Transverse colon (tissue), 4 donors: ENCODE data around the gene SEMA6B.

Experiments
- EP300 ChIP-seq: sonication (generic); formaldehyde crosslinking; IDR thresholded peaks from one replicate; pipeline ENCODE4 v1.6.1; 2017; ENCODE audit warnings: antibody characterized with exemption, low read depth
- POLR2A ChIP-seq: fragments of 450-650 bp; IDR thresholded peaks from one replicate; pipeline ENCODE4 v1.6.1; 2016; ENCODE audit warnings: antibody characterized with exemption, mild to moderate bottlenecking, moderate library complexity
- POLR2AphosphoS5 ChIP-seq, 3 donors: sonication (generic); formaldehyde crosslinking; IDR thresholded peaks; one replicate each; pipeline ENCODE4 v1.6.1; 2016; ENCODE audit warnings: antibody characterized with exemption in 3 of 3
- TF ChIP-seq, protein P1 (sequence below), 5 experiments: fragments of 200-600 bp in 3 of 5; fragments of 450-650 bp in 2 of 5; sonication (generic) in 3 of 5; IDR thresholded peaks; 1 replicate in 2 of 5; 2 replicates in 3 of 5; pipeline ENCODE4 v1.5.1; 2016 to 2017; ENCODE audit warnings: antibody characterized with exemption in 5 of 5, inconsistent platforms in 3 of 5, mild to moderate bottlenecking in 2 of 5, moderate library complexity in 1 of 5

DNA sequence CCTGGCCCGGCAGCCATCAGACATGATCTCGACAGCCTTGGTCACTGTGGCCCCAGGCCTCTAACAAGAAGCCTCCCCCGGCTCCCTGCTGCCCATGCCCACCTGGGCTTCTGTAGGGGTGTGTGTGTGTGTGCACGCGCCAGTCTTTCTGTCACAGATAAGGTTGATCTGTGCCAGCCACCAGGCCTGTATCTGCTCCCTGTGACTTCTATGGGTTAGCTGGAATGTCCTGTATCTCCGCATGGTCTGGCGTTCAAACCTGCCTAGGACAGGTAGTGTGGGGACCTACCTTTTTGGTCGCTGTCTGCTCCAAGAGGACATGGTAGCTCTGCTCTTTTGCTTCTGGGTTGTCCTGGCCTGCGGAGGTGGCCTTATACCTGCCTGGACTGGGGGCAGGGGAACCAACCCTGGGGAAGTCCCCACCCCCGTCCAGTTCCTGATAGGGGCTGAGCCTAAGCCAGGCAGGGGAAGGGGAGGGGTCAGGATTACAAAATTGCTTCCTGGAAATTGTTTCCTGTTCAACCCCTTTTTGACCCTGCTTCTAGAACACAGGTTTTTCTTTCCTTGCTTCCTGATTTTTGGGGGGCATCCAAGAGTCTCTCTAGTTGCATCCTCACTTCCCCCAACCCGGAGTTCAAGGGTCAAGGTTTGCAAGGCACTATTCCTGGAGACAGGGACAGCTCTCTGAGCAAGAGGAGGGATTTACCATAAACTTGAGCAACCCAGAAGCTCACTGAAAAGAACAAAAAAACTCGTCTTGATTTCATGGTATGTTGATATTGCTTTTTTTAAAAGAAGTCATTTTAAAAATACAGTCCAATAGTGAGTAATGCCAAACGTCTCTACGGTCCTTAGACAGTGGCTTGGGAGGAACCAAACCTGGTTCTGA is 19.5 kb downstream of the SEMA6B start, which contains the start of gene LRG1:
- TF ChIP-seq, protein P1, sequence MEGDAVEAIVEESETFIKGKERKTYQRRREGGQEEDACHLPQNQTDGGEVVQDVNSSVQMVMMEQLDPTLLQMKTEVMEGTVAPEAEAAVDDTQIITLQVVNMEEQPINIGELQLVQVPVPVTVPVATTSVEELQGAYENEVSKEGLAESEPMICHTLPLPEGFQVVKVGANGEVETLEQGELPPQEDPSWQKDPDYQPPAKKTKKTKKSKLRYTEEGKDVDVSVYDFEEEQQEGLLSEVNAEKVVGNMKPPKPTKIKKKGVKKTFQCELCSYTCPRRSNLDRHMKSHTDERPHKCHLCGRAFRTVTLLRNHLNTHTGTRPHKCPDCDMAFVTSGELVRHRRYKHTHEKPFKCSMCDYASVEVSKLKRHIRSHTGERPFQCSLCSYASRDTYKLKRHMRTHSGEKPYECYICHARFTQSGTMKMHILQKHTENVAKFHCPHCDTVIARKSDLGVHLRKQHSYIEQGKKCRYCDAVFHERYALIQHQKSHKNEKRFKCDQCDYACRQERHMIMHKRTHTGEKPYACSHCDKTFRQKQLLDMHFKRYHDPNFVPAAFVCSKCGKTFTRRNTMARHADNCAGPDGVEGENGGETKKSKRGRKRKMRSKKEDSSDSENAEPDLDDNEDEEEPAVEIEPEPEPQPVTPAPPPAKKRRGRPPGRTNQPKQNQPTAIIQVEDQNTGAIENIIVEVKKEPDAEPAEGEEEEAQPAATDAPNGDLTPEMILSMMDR (IDR thresholded peaks at IDR 0.05) = no peak
- TF ChIP-seq EP300 (no peak), POLR2A (peak; percentile 81), POLR2AphosphoS5 (IDR thresholded peaks at IDR 0.05) (peak; percentile 58 to 89 (median 73))
